DMS 273 (cell line): ENCODE measurements around the gene PLCH1.
"Not testable (repeated sequence)": the region's sequence is repeated elsewhere in the genome, so short reads cannot be mapped to it uniquely, and the experiment has no call there.

Experiments used
- DNase-seq: peaks from one replicate; lab custom pipeline; 2025; ENCODE audit not compliant: unreplicated experiment; lab: John Stamatoyannopoulos, UW

The PLCH1 gene

GRCh38 chr3:155431856-155432570 lies 312.9 kb downstream of the PLCH1 start:
- no peak for DNase-seq

- no peak for DNase-seq
These were observed 316.3 kb downstream of the PLCH1 start for GRCh38 chr3:155428563-155428962.

GRCh38 chr3:155426524-155427230 lies 318.2 kb downstream of the PLCH1 start:
- DNase-seq = peak; percentile 44

- DNase-seq = peak; percentile 80
These were observed 319.5 kb downstream of the PLCH1 start for GRCh38 chr3:155425396-155425795.

GRCh38 chr3:155424323-155424710 lies 320.6 kb downstream of the PLCH1 start:
- no peak for DNase-seq

GRCh38 chr3:155423526-155424322 lies 321.1 kb downstream of the PLCH1 start:
- peak; percentile 59 for DNase-seq

- peak; percentile 47 for DNase-seq
These were observed 323.9 kb downstream of the PLCH1 start for GRCh38 chr3:155420881-155421486.

GRCh38 chr3:155420406-155420805 lies 324.5 kb downstream of the PLCH1 start:
- no peak for DNase-seq

- DNase-seq = peak; percentile 83
These were observed 326.5 kb downstream of the PLCH1 start for GRCh38 chr3:155418407-155418806.

- DNase-seq = no peak
These were observed 327.8 kb downstream of the PLCH1 start for GRCh38 chr3:155417119-155417517.

GRCh38 chr3:155416500-155417118 lies 328.3 kb downstream of the PLCH1 start:
- DNase-seq = no peak

GRCh38 chr3:155412904-155413303 lies 332.0 kb downstream of the PLCH1 start:
- no peak for DNase-seq

- DNase-seq = peak; percentile 24
These were observed 333.2 kb downstream of the PLCH1 start for GRCh38 chr3:155411500-155412223.

GRCh38 chr3:155409336-155409735 lies 335.5 kb downstream of the PLCH1 start:
- no peak for DNase-seq

- no peak for DNase-seq
These were observed 336.9 kb downstream of the PLCH1 start for GRCh38 chr3:155407971-155408370.

GRCh38 chr3:155407331-155407730 lies 337.5 kb downstream of the PLCH1 start:
- no peak for DNase-seq

- peak; percentile 90 for DNase-seq
These were observed 340.4 kb downstream of the PLCH1 start for GRCh38 chr3:155404486-155404885.

- DNase-seq = no peak
These were observed 342.2 kb downstream of the PLCH1 start for GRCh38 chr3:155402656-155403055.

- no peak for DNase-seq
These were observed 346.8 kb downstream of the PLCH1 start for GRCh38 chr3:155398046-155398445.

- not testable (repeated sequence) for DNase-seq
These were observed 350.0 kb downstream of the PLCH1 start for GRCh38 chr3:155394896-155395295.
